ENCODE data around the gene PRRT4. TPM values are rescaled to one million over a fixed set of nuclear protein-coding genes. Genes with fewer than 3 reads are reported as not detected.

PRRT4 gene
- total RNA-seq, 1 experiment from 2014 or later: not detected

DNA sequence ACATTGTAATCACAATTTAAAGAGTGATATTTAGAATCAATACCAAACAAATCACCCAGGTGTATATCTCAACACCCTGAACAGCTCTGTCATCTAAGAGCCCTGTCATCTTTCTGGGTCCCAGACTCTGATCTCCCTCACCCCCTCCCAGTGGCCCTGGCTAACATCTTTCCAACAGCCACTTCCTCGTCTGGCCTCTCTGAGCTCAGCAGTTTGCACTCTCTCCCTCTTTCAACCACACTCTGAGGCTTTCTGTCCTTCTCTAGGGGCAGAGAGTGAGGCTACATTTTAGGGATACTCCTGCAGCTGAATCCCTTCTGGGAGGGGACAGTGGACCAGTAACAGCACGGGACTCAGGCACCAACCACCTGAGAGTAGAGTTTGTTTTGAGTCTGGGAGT is 17.1 kb upstream of the PRRT4 start:
- DNase-seq (ENCODE audit: low read depth): no peak

DNA sequence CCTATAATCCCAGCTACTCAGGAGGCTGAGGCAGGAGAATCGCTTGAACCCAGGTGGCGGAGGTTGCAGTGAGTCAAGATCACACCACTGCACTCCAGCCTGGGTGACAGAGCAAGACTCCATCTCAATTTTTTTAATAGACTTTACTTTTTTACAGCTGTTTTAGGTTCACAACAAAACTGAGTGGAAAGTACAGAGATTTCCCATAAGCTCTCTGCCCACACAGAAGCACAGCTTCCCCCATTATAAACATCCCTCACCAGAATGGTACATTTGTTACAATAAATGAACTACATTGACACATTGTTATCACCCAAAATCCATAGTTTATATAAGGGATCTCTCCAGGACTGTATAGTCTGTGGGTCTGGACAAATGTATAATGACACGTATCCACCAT is 14.6 kb upstream of the PRRT4 start:
- no peak for DNase-seq (ENCODE audit: low read depth)

DNA sequence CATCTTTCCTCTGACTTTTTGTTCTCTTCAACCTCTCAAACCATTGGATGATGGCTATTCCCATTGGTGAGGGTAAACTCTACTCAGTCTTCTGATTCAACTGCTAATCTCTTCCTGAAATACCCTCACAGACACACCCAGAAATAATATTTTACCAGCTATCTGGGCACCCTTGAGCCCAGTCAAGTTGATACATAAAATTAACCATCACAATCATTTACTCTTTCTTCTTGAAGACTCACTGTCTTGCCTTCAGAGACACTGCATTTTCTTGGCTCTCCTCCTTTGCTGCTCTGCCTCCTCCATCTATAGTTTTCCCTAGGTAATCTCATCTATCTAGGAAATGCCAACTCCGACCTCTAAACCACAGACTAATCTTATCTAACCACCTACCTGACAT is 12.6 kb upstream of the PRRT4 start:
- DNase-seq (ENCODE audit: low read depth): no peak

DNA sequence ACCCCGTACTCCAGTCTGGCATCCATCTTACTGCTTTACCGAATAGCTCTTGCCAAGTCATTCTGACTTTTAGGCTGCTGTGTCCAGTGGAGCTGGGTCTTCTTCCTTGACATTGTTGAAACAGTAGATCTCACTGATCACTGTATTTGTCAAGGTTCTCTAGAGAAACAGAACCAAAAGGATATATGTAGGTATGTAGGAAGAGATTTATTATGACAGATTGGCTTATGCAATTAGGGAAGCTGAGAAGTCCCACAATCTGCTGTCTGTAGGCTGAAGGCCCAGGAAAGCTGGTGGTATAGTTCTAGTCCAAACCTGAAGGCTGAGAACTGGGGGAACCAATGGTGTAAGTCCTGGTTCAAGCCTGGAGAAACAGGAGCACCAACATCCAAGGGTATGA is 12.1 kb upstream of the PRRT4 start:
- DNase-seq (ENCODE audit: low read depth): no peak

DNA sequence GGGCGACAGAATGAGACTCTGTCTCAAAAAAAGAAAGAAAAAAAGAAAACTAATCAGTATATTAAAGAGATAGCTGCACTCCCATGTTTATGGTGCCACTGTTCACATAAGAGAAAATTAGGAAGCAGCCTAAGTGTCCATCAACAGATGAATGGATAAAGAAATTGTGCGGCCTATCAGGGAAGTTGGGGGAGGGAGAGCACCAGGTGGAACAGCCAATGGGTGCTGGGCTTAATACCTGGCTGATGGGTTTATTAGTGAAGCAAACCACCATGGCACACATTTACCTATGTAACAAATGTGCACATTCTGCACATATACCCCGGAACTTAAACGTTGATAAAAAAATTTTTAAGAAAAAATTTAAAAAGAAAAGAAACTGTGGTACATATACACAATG is 9.0 kb upstream of the PRRT4 start:
- no peak for DNase-seq (ENCODE audit: low read depth)

DNA sequence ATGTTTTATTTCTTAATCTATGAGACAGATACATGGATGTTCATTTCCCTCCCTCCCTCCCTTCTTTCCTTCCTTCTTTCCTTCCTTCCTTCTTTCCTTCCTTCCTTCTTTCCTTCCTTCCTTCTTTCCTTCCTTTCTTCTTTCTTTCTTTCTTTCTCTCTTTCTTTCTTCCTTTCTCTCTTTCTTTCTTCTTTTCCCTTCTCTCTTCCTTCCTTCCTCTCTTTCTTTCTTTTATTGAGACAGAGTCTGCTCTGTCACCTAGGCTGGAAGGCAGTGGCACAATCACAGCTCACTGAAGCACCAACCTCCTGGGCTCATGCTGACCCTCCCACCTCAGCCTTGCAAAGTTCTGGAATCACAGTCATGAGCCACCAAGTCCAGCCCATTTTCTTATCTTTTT is 5.5 kb upstream of the PRRT4 start:
- no peak for DNase-seq (ENCODE audit: low read depth)

DNA sequence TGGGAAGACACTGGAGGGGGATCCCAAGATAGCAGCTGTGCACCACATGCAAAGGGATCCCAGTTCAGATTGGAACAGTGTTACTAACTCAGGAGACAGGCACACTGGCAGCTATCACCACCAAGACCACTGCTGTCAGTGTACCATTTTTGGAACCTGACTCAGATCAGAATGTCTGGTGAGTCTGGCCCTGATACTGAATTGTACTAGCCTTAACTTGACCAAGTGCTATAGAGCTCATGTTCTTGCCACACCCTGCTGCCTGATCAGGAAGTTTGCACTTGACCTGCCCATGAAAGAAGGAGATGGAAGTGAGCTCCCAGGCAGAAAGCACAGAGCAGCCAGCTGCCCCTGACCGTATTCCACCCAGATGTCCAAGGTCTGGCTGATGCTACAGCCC is 4.8 kb upstream of the PRRT4 start:
- DNase-seq (ENCODE audit: low read depth): no peak

DNA sequence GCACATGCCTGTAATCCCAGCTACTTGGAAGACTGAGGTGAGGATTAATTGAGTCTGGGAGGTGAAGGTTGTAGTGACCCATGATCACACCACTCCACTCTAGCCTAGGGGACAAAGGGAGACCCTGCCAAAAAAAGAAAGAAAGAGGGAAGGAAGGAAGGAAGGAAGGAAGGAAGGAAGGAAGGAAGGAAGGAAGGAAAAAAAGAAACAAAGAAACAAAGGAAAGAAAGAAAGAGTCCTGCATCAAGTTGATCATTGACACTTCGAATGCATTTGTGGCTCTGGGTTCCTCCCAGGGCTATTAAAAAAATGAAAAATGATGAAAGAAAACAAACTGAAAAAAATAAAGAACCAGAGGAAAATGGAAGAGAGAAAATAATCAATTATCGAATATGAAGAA is 3.9 kb upstream of the PRRT4 start:
- DNase-seq (ENCODE audit: low read depth): no peak

DNA sequence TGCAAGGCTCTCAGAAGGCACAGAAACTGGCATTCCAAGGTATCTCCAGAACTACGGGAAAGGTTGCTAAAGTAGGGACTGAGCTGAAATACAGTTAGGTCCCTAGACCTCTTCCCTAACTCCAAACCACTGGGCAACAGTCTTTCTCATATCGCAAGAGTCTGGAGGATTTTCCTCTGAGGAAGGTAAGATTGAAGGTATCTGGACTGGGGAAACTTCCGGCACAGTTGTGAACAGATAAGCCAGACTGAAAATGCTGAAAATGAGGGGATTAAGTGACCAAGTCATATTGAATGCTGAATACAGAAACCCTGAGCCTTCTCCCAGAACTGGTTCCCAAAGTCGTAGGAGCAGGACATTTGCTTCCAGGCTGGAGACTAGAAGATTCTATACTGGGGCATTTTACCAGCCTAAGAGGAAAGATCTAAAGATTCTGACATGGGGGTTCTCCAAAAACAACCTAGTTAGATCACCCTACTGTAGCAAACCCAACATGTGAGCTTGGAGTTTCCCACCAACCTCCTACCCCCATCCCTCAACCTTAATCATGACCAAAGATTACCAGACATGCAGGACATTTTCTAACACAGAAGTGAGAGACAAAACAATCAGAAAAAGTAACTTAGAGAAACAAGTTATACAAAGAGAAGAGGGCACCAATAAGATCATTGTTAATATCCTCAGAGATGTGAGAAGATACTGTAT is 2.8 kb upstream of the PRRT4 start:
- no peak for DNase-seq (ENCODE audit: low read depth)

DNA sequence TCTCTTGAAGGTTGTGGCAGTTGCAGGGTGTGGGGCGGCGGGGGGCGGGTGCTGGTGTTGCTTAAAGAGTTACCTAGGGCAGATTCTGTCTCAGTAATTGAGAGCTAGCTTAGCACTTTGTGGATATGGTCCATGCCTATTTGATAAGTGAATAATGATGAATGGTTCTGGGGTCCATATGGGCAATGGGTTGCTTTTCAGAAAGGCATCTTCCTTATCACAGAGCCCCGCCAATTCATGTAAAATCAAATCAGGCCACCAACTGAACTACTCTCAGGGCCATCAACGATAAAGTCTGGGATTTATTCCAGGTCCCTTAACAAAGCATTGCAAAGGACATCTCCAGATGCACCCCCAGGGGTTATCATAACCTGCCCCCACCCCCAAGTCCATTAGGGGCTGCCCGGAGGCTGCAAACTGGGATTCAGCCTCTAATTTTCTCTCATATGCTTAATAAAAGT is 1.8 kb upstream of the PRRT4 start:
- DNase-seq (ENCODE audit: low read depth): no peak

DNA sequence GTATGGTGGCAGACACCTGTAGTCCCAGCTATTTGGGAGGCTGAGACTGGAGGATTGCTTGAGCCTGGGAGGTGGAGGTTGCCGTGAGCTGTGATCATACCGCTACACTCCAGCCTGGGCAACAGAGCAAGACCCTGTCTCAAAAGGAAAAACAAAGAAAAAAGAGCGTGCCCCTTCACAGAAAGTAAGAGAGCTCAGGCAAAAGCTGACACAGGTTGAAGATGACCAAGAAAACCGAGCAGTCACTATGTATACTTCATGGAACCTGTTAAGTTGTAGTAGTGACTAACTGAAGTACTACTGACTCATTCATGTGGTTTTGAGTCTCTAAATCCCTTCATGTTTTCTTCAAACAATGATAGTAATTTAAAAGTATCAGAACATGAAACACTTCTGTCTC is 1.2 kb upstream of the PRRT4 start:
- DNase-seq (ENCODE audit: low read depth): peak; percentile 41

DNA sequence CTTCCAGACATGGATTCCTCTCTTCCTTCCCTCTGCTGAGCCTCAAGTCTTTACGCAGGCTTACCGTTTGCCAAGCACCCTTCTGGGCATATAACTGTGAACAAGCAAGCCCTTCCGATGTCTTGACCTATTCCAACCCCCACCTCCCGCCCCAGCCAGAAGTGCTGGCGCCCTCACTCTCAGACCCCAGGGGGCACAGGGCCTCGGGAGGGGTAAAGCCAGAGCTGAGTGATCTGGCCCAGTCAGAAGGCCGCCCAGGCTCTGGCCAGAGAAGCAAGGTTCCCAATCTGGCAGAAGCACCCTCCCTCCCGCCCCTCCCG is 1.2 kb downstream of the PRRT4 start:
- DNase-seq (ENCODE audit: low read depth): no peak

DNA sequence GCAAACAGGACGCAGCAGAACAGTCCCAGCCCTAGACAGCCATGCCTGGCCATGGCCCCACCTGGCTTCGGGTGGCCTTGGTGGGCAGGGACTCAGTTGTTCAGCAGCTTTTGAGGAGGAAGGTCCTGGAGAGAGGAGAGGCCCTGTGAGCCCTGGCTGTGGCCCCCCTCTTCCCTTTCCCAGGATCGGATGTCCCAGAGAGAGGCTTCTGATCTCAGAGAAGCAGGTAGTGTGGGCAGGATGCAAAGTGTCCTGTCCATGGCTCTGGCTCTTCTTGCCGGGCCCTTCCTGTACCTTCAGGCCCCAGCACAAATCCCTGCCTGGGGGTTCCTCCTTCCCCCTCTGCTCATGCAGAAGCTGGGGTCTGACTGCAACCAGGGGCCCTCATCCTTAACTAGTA is 1.6 kb downstream of the PRRT4 start:
- DNase-seq (ENCODE audit: low read depth): no peak

DNA sequence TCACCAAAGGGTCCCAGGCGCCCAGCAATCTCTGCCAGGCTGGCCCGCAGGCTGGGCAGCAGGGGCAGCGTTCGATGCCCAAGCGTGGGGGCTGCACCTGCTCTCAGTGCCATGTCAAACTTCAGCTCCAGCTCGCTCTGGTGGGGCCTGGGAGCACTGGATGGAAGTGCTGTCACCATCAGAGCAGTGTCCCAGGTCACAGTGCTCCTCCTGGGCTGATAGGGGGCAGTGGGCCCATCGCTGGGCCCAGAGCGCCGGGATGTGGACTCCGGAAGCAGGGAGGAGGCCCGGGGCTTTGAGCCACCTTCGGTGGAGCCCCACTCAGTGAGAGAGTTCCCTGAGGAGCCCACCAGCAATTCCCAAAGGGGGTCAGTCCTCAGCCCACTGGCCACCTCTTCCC is 2.2 kb downstream of the PRRT4 start:
- DNase-seq (ENCODE audit: low read depth): no peak

DNA sequence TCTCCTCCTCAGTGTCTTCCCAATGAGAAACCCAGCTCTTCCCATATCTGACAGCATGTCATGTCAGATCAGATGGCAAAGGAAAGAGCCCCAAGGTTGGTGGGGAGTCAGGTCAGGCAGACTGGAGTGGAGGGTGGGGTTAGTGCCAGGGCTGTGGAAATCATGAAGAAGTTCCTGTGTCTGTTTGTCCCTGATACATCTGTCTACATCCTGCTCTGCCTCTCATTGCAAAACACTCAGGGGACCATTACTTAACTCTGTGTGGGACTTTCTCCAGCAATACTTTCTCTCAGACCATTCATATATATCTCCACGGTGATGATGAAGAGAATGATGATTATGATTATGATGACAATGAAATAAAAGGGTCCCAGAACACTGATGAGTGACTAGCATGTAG is 3.3 kb downstream of the PRRT4 start:
- no peak for DNase-seq (ENCODE audit: low read depth)

DNA sequence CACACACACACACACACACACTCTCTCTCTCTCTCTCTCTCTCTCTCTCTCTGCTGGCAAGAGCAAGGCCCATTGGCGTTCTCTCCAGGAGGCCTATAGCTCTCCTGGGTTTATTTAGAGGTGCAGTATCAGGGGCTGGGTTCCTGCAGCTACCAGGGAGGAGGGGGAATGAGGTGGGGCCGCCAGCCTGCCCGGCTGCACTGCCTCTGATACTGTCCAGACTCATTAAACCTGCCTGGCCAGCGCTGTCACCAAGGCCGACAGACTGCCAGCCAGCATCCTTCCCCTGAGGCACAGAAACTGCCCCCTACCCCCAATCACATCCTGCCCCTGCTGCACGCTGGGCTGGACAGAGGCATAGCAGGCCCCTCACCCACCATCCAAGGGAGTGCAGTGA is 4.3 kb downstream of the PRRT4 start:
- no peak for DNase-seq (ENCODE audit: low read depth)

DNA sequence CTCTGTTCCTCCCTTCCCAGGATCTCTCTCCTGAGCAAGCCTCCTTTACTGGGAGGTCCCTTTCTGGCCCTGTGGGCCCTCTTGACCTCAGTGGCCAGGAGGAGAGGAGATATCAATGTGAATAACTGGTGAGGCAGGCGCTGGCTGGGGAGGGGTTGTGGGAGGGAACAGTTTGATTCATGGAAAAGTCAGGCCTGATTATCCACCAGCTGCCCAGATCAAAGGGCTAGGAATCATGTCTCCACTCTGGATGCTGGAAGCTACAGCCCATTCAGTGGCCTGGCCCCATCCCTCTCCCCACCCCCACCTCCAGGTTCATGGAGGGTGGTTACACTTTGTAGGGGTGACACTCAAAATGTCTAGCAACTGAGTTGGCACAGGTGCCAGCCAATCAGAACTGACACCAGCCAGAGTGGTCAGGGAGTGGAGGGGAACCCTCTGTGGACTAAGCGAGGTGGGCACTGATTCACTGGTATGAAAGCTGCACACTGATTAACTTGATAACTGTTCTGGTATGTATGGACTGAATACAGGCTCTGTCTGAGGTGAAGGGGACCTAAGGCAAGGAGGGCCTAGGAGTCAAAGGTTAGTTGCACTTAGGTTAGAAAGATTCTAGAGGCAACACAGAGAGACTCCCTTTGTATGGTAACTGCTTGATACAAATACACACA is 4.8 kb downstream of the PRRT4 start:
- no peak for DNase-seq (ENCODE audit: low read depth)

DNA sequence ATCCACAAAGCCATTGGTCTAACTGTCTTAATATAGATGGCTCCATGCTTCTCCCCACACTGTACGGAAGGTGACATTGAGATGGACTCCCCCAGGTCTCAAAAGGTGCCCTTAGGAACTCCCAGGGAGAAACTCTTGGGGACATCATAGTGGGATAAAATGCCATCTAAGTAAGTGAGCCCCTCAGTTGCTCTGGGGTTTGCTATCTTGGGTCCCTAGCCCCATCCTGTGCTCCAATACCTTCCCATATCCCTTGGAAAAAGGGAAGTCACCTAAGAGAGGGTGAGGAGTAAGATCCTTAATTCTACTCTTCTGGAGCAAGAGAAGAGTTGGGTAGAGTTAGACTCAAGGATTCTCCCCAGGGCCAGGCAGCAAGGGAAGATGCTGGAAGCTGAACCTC is 7.9 kb downstream of the PRRT4 start:
- no peak for DNase-seq (ENCODE audit: low read depth)

DNA sequence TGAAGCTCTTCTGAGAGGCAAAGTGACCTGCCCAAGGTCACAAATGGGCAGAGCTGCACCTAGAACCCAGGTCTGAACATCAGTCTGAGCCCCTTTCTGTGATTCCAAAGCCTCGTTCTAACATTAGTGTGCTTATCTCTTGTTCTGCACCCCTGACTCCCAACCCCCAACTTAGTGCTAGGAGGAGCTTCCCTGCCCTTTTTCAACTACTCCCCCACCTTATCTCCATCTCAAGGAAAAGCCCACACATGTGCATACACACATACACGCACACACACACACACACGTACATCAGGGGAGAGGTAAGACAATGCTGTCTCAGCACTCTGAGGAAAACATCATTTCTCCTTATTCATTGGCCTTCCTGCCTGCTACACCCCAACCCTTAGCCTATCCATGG is 8.3 kb downstream of the PRRT4 start:
- DNase-seq (ENCODE audit: low read depth): no peak

DNA sequence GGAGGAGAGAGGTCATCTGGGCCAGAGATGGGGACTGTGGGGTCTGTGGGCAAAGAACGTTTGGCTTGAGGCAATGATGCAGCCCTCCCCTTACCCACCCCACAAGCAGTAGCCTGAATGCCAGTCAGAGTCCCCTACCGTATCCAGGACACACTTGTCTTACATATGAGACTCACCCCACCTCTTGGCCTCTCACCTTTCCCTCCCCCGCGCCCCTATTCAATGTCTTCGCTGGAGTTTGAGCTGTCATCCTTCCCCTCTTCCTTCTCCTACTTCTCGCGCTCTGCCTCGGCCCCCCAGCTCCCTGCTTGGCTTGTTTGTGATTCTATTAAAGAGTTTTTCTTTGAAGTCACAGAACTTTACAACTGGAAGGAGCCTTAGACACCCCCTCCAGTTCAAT is 8.9 kb downstream of the PRRT4 start:
- DNase-seq (ENCODE audit: low read depth): no peak

DNA sequence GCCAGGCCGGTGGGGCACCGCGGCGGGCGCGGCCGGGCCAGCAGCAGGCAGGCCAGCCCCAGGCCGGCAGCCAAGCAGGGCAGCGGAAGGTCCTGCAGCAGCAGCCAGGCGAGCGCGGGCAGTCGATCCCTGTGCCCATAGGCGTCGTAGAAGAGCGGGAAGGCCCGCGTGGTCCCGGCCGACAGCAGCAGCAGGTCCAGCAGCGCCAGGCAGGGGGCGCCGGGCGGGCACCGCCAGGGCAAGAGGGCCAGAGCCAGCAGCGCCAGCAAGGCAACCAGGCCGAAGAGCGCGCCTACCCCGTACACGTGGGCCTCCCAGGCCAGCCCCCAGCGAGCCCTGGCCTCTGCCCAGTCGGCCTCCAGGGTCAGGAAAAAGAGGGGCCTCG is 9.3 kb downstream of the PRRT4 start:
- DNase-seq (ENCODE audit: low read depth): no peak

DNA sequence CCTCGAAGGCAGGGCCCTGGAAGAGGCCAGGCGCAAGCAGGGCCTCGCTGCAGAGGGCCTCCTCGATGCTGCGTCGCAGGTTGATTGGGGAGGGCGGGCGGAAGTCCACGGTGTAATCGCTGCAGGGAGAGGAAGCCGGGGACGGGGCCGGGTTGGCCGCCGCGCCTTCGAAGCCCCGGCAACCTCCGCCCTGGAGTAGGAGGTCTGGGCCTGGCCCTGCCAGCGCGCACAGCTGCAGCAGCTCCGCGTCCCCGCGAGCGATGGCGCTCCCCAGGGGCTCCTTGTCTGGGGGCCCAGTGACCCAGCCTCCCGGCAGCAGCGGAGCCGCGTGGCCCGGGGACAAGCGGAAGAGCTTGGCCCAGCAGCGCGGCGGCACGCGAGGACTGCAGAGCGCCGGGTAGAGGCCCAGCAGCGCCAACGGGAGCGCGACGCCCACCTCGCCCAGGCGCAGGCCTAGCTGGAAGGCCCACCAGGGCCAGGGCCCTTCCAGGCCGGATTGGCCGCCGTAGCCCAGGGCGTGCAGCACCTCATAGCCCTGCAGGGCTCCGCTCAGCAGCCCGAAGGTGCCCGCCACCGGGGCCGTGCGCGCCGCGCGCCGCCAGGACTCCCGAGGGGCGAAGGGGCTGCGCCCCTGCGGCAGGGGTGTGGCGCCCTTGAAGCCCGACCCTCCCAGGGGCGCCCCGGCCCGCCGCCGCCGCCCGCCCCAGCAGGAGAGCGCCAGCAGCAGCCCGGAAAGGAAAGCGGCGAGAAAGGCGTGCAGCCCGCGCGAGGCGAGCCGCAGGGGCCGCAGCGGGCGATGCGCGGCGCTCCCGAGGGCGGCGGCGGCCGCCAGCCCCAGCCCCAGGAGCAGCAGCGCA is 10.0 kb downstream of the PRRT4 start:
- no peak for DNase-seq (ENCODE audit: low read depth)

Measured in HT1080 (cell line).